Brain microvascular endothelial cell (primary cell): ENCODE results near the gene AFMID.

ENCODE experiments used
- DNase-seq: peaks from one replicate; pipeline ENCODE4 v3.0.0-alpha.2; 2020
- H3K27ac ChIP-seq: fragments of 250-450 bp; sonication (Bioruptor Pico); 2 replicates; pipeline ENCODE4 v1.5.1; 2020; ENCODE audit warnings: mild to moderate bottlenecking, moderate library complexity
- H3K27me3 ChIP-seq: fragments of 250-450 bp; sonication (Bioruptor Pico); replicated peaks from 2 replicates; pipeline ENCODE4 v1.5.1; 2020; ENCODE audit warnings: mild to moderate bottlenecking
- H3K36me3 ChIP-seq: fragments of 250-450 bp; sonication (Bioruptor Pico); replicated peaks from 2 replicates; pipeline ENCODE4 v1.5.1; 2020; ENCODE audit warnings: mild to moderate bottlenecking
- H3K4me3 ChIP-seq: 2 replicates; pipeline ENCODE4 v1.5.1; 2011; ENCODE audit warnings: low read depth, mild to moderate bottlenecking, control low read depth, low read length, moderate library complexity
- CTCF ChIP-seq: IDR thresholded peaks from 2 replicates; pipeline ENCODE4 v1.5.1; 2011; ENCODE audit warnings: low read depth, mild to moderate bottlenecking, moderate library complexity, low read length, control low read depth, inconsistent platforms; ENCODE audit errors: missing control alignments
- in situ Hi-C: cut with HindIII; loops from 2 replicates; pipeline ENCODE4 v1.10.0; 2017; ENCODE audit warnings: low sequenced_read_pairs, low pct_ligation_motif_present

Gene AFMID

GRCh38 chr17:78173097-78173715 is 14.0 kb upstream of the AFMID start:
- no peaks in the 10 kb centered on the region for H3K27me3 ChIP-seq
- H3K36me3 ChIP-seq, result no peaks in the 10 kb centered on the region
- H3K4me3 ChIP-seq, result no peak overlapping the region
- in situ Hi-C loops, result no loop called here
- DNase-seq, result no peak
- no peak for TF ChIP-seq CTCF
- no peak overlapping the region for H3K27ac ChIP-seq

GRCh38 chr17:78174346-78174869 is 12.8 kb upstream of the AFMID start:
- no peak for TF ChIP-seq CTCF
- no peak for DNase-seq
- H3K27ac ChIP-seq, result no peak overlapping the region
- no peaks in the 10 kb centered on the region for H3K36me3 ChIP-seq
- in situ Hi-C loops, result no loop called here
- no peaks in the 10 kb centered on the region for H3K27me3 ChIP-seq
- H3K4me3 ChIP-seq, result no peak overlapping the region

- no peak overlapping the region for H3K27ac ChIP-seq
- no peaks in the 10 kb centered on the region for H3K27me3 ChIP-seq
- H3K4me3 ChIP-seq, result no peak overlapping the region
- in situ Hi-C loops, result no loop called here
- TF ChIP-seq CTCF, result no peak
- H3K36me3 ChIP-seq, result no peaks in the 10 kb centered on the region
- no peak for DNase-seq
These were observed 12.1 kb upstream of the AFMID start for GRCh38 chr17:78174870-78175642.

- in situ Hi-C loops, result no loop called here
These were observed 11.6 kb upstream of the AFMID start for GRCh38 chr17:78175643-78175981.

GRCh38 chr17:78176548-78177025 is 10.6 kb upstream of the AFMID start:
- in situ Hi-C loops, result no loop called here
- TF ChIP-seq CTCF, result peak; percentile 95
- peak; percentile 35 for DNase-seq
- H3K36me3 ChIP-seq, result no peaks in the 10 kb centered on the region
- no peak overlapping the region for H3K27ac ChIP-seq
- H3K27me3 ChIP-seq, result no peaks in the 10 kb centered on the region
- H3K4me3 ChIP-seq, result no peak overlapping the region

More at GRCh38 chr17:78175643-78175981, 11.6 kb upstream of the AFMID start:
- TF ChIP-seq CTCF, result no peak
- no peak overlapping the region for H3K4me3 ChIP-seq
- no peaks in the 10 kb centered on the region for H3K36me3 ChIP-seq
- no peak for DNase-seq
- no peaks in the 10 kb centered on the region for H3K27me3 ChIP-seq
- no peak overlapping the region for H3K27ac ChIP-seq
